ENCODE data around the gene JAKMIP1. TPM values are rescaled to one million over a fixed set of nuclear protein-coding genes. Genes with fewer than 3 reads are reported as not detected.

Gene JAKMIP1
- total RNA-seq, 2 experiments from 2014 or later = 2.0 to 2.1 TPM

DNA sequence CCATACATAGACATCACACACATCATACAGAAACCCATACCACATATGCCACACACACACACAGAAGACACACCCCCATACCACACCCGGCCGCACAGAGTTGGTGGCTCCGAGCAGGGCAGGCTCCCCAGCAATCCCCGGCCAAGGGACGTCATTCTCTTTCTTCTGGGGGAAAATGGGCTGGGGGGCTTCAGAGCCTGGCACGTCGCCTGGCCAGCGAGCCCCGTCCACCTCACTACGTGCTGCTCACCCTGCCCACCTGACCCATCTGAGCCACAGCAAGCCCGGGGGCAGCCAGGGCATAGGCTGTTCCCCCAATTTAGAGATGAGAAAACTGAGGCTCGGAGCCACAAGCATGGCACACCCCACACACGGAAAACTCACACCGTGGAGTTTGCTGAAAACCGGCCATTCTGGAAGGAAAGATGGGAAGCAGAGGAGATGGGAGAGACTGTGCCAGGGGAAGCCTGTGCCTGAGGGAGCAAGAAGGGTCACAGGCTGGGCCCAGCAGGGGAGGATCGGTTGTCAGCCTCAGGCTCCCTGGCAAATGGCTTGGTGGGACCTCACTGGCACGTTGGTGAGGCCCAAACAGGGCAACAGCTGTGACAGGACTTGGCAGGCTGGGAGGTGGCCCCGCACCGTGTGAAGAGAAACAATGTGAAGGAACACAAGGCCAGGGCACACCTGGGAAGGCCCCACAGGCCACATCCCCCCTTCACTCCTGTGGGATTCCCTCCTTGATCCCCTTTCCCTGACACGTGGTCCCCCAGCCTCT, 73.2 kb downstream of the JAKMIP1 start:
- POLR2A ChIA-PET = no interaction called here
- Mint-ChIP-seq H3K36me3 (ENCODE audit: low read depth) (no peaks in the 10 kb centered on the region), H3K27ac (no peak overlapping the region), H3K4me3 (no peak overlapping the region), H3K4me1 (ENCODE audit: low read depth) (no peaks in the 10 kb centered on the region), H3K9me3 (no peaks in the 10 kb centered on the region), H3K27me3 (no peaks in the 10 kb centered on the region)
- CTCF ChIA-PET = no interaction called here
- intact Hi-C loops (cut with DNase I, micrococcal nuclease) = no loop called here
- no peak overlapping the region for H3K4me3 ChIP-seq (ENCODE audit: low read length)
- no peaks in the 10 kb centered on the region for H3K36me3 ChIP-seq (ENCODE audit: insufficient read depth, low read length)
- ATAC-seq (ENCODE audit: poor library complexity) (no peak), DNase-seq (no peak)
- TF ChIP-seq, protein P1, sequence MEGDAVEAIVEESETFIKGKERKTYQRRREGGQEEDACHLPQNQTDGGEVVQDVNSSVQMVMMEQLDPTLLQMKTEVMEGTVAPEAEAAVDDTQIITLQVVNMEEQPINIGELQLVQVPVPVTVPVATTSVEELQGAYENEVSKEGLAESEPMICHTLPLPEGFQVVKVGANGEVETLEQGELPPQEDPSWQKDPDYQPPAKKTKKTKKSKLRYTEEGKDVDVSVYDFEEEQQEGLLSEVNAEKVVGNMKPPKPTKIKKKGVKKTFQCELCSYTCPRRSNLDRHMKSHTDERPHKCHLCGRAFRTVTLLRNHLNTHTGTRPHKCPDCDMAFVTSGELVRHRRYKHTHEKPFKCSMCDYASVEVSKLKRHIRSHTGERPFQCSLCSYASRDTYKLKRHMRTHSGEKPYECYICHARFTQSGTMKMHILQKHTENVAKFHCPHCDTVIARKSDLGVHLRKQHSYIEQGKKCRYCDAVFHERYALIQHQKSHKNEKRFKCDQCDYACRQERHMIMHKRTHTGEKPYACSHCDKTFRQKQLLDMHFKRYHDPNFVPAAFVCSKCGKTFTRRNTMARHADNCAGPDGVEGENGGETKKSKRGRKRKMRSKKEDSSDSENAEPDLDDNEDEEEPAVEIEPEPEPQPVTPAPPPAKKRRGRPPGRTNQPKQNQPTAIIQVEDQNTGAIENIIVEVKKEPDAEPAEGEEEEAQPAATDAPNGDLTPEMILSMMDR (IDR thresholded peaks at IDR 0.05) = no peak
- no peaks in the 10 kb centered on the region for H3K4me1 ChIP-seq (ENCODE audit: insufficient read depth, low read length)
- no peaks in the 10 kb centered on the region for H3K27me3 ChIP-seq (ENCODE audit: control insufficient read depth in 1 of 2, insufficient read depth in 2 of 2, low read length in 2 of 2)
- no peak overlapping the region for H3K27ac ChIP-seq (ENCODE audit: low read depth in 1 of 2, low read length in 2 of 2)
- peaks cover 0 to 5% of the 10 kb centered on the region in 2 experiments for H3K9me3 ChIP-seq (ENCODE audit: control insufficient read depth in 1 of 2, insufficient read depth in 1 of 2, low read length in 2 of 2)

DNA sequence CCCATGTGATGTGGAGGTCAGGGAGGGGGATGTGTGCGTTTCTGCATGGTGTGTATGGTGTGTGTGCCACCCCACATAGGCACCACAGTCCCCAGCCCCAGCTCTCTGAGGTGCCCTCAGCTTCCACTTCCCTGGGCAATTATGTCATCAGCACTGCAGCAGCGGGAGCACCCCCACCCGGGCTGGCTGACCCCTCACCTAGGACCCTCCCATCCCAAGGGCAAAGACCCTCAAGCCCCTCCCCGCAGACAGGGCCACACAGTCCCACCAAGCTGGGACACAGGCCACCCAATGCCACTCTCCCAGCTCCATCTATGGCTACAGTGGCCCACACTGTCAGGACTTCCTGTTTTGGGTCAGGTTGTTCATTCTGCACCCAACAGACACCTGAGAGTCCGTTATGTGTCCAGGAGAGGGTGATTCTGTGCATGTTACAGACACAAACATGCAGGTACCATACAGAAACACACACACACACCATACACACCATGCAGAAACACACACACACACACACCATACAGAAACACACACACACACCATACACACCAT, 75.2 kb downstream of the JAKMIP1 start:
- Histone ChIP-seq H3K4me1 (ENCODE audit: insufficient read depth, low read length) (no peaks in the 10 kb centered on the region), H3K9me3 (ENCODE audit: control insufficient read depth in 1 of 2, insufficient read depth in 1 of 2, low read length in 2 of 2) (peaks cover 0 to 5% of the 10 kb centered on the region in 2 experiments), H3K27ac (ENCODE audit: low read depth in 1 of 2, low read length in 2 of 2) (no peak overlapping the region), H3K36me3 (ENCODE audit: insufficient read depth, low read length) (no peaks in the 10 kb centered on the region), H3K27me3 (ENCODE audit: control insufficient read depth in 1 of 2, insufficient read depth in 2 of 2, low read length in 2 of 2) (no peaks in the 10 kb centered on the region), H3K4me3 (ENCODE audit: low read length) (no peak overlapping the region)
- Mint-ChIP-seq H3K36me3 (ENCODE audit: low read depth) (no peaks in the 10 kb centered on the region), H3K27ac (no peak overlapping the region), H3K9me3 (no peaks in the 10 kb centered on the region), H3K27me3 (no peaks in the 10 kb centered on the region), H3K4me3 (no peak overlapping the region), H3K4me1 (ENCODE audit: low read depth) (no peaks in the 10 kb centered on the region)
- intact Hi-C loops (cut with DNase I, micrococcal nuclease) = no loop called here
- POLR2A ChIA-PET = no interaction called here
- ATAC-seq (ENCODE audit: poor library complexity) (no peak), DNase-seq (peak in 1 of 14 experiments; percentile 27)
- CTCF ChIA-PET = no interaction called here
- TF ChIP-seq, protein P1 (IDR thresholded peaks at IDR 0.05) = no peak

DNA sequence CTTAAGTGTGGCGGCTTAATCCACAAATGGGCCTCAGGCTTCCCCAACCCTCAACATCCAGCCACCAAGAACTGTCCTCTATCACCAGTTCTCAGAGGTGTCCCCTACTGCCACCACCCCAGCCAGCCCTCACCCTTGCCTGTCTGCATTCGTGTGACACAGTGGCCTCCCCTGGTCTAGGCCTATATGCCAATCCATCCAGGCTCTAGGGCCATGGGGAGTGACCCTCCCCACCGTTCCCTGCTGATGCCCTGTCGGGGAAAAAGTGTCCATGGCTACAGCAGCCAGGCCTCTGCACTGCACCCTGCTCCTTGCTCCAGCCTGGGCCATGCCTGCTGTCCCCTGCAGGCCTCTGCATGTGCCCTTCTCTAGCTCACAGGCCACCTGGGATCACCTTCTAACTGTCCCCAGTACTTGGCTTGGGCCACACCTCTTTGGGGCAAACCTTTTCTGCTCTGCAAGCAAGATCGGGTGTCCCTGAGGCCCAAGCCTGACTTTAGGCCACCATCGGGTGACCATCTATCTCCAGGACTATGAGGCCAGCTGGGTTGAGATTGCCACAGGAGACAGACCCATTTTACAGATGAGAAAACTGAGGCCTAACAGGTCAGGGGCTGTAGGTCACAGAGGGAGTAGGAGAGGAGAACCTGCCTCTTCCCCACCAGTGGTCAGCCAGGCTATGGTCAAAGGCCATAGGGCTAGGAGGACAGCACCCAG, 75.8 kb downstream of the JAKMIP1 start:
- Histone ChIP-seq H3K9me3 (ENCODE audit: control insufficient read depth in 1 of 2, insufficient read depth in 1 of 2, low read length in 2 of 2) (peaks cover 0 to 5% of the 10 kb centered on the region in 2 experiments), H3K4me3 (ENCODE audit: low read length) (no peak overlapping the region), H3K27me3 (ENCODE audit: control insufficient read depth in 1 of 2, insufficient read depth in 2 of 2, low read length in 2 of 2) (no peaks in the 10 kb centered on the region), H3K4me1 (ENCODE audit: insufficient read depth, low read length) (no peaks in the 10 kb centered on the region), H3K27ac (ENCODE audit: low read depth in 1 of 2, low read length in 2 of 2) (no peak overlapping the region), H3K36me3 (ENCODE audit: insufficient read depth, low read length) (no peaks in the 10 kb centered on the region)
- DNase-seq = peak in 1 of 14 experiments; percentile 22
- Mint-ChIP-seq H3K4me3 (no peak overlapping the region), H3K27ac (no peak overlapping the region), H3K4me1 (ENCODE audit: low read depth) (no peaks in the 10 kb centered on the region), H3K9me3 (no peaks in the 10 kb centered on the region), H3K27me3 (no peaks in the 10 kb centered on the region), H3K36me3 (ENCODE audit: low read depth) (no peaks in the 10 kb centered on the region)
- no peak for ATAC-seq (ENCODE audit: poor library complexity)
- POLR2A ChIA-PET = no interaction called here
- CTCF ChIA-PET = no interaction called here
- TF ChIP-seq, protein P1 (IDR thresholded peaks at IDR 0.05) = no peak
- intact Hi-C loops (cut with DNase I, micrococcal nuclease) = no loop called here
